Common myeloid progenitor, CD34-positive (primary cell): ENCODE measurements around the gene MAP4K4.

ENCODE experiments used
- CTCF ChIA-PET: fragments of 350-600 bp; sonication (Branson Sonifier 250); formaldehyde crosslinking; loops from one replicate; lab custom pipeline; 2021; ENCODE audit warnings: antibody characterized with exemption; lab: Charles Lee
- POLR2A ChIA-PET: fragments of 350-600 bp; sonication (Branson Sonifier 250); formaldehyde crosslinking; loops from one replicate; lab custom pipeline; 2021; ENCODE audit warnings: antibody characterized with exemption; lab: Charles Lee
- DNase-seq, 3 donors: peaks; one replicate each; pipeline versions ENCODE4 v3.0.0 to v3.0.0-alpha.2; 2013
- H3K27ac ChIP-seq, 2 experiments: 1 replicate in 1 of 2; 2 replicates in 1 of 2; pipeline ENCODE4 v1.7.0; 2013; ENCODE audit warnings: inconsistent platforms in 2 of 2, low read length in 2 of 2, mild to moderate bottlenecking in 2 of 2, low read depth in 1 of 2, moderate library complexity in 1 of 2; ENCODE audit not compliant: severe bottlenecking in 2 of 2, insufficient read depth in 1 of 2, poor library complexity in 1 of 2
- H3K27me3 ChIP-seq, 5 experiments: replicated peaks in 2 of 5; 1 replicate in 3 of 5; 2 replicates in 2 of 5; pipeline versions ENCODE4 v1.6.1 to v1.7.0; 2013; ENCODE audit warnings: low read length in 4 of 5, mild to moderate bottlenecking in 2 of 5, moderate library complexity in 2 of 5, inconsistent platforms in 1 of 5; ENCODE audit not compliant: insufficient read depth in 5 of 5, control insufficient read depth in 4 of 5
- H3K36me3 ChIP-seq, 4 experiments: 1 replicate in 2 of 4; 2 replicates in 2 of 4; pipeline versions ENCODE4 v1.6.1 to v1.7.0; 2013; ENCODE audit warnings: low read length in 3 of 4, control low read depth in 1 of 4, mild to moderate bottlenecking in 1 of 4; ENCODE audit not compliant: control insufficient read depth in 4 of 4, insufficient read depth in 4 of 4
- H3K4me1 ChIP-seq, 4 experiments: 1 replicate in 3 of 4; 2 replicates in 1 of 4; pipeline versions ENCODE4 v1.6.1 to v1.7.1; 2013; ENCODE audit warnings: low read length in 3 of 4, mild to moderate bottlenecking in 3 of 4, control low read depth in 1 of 4, inconsistent platforms in 1 of 4, moderate library complexity in 1 of 4; ENCODE audit not compliant: control insufficient read depth in 4 of 4, insufficient read depth in 4 of 4; ENCODE audit errors: control extremely low read depth in 1 of 4
- H3K4me3 ChIP-seq, 7 experiments: 1 replicate in 4 of 7; 2 replicates in 3 of 7; pipeline versions ENCODE4 v1.5.1 to v1.7.0; 2013; ENCODE audit warnings: mild to moderate bottlenecking in 7 of 7, low read length in 6 of 7, moderate library complexity in 6 of 7, inconsistent platforms in 2 of 7, low read depth in 2 of 7, control low read depth in 1 of 7; ENCODE audit not compliant: insufficient read depth in 4 of 7, control insufficient read depth in 1 of 7; ENCODE audit errors: extremely low read depth in 1 of 7
- H3K9me3 ChIP-seq, 5 experiments: 1 replicate in 4 of 5; 2 replicates in 1 of 5; pipeline versions ENCODE4 v1.6.1 to v1.7.1; 2013; ENCODE audit warnings: low read length in 4 of 5, mild to moderate bottlenecking in 2 of 5, inconsistent platforms in 1 of 5, low read depth in 1 of 5, moderate library complexity in 1 of 5; ENCODE audit not compliant: control insufficient read depth in 4 of 5, insufficient read depth in 2 of 5; ENCODE audit errors: control extremely low read depth in 1 of 5
- WGBS: methylation state at CpG from one replicate; pipeline ENCODE4 v1.1.5; 2013; ENCODE audit not compliant: insufficient coverage; 5-methylcytosine and 5-hydroxymethylcytosine counted together

Gene MAP4K4

DNA sequence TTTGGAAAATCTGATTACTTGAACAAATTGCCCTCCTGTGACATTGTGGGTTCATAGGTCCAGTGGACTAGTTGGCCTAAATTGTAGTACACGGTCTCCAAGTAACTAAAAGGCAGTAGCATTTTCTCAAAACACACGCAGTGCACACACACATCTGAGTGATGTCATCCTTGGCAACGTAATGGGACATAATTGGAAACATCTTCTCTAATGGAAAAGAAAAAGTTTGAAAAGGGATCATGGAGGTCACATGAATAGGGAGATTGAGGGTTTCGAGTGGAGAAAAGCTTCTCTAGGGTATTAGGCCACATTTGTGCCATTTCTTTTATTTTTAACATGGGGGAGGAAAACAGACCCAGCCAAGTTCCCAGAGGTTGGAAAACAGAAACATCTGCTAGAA is 93.3 kb downstream of the MAP4K4 start:
- H3K4me3 ChIP-seq, result no peak overlapping the region
- peaks cover 2 to 6% (median 3%) of the 10 kb centered on the region in 4 experiments for H3K36me3 ChIP-seq
- H3K27ac ChIP-seq, result no peak overlapping the region
- no peaks in the 10 kb centered on the region for H3K4me1 ChIP-seq
- H3K9me3 ChIP-seq, result no peaks in the 10 kb centered on the region
- ChIA-PET CTCF (no interaction called here), POLR2A (no interaction called here)
- 100% methylated on average over 4 of the region's 4 CpGs for WGBS
- no peaks in the 10 kb centered on the region for H3K27me3 ChIP-seq
- DNase-seq, result no peak

DNA sequence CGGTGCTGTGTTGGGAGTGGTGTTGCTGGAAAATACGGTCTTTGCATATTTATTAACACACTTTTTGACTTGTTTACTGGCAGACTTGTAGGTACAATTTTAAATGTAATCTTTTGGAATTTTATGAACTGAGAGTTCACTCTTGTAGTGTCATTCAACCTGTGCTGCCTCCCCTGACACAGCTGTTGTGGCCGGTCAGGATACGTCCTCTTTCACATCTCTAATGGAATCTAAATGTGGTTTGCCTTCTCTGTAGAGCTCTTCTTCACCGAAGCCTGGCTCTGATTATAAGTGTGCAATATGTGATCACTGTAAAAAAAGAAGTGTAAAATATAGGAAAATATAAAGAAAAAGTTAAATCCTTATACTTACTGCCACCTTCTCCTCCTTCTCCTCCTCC is 94.7 kb downstream of the MAP4K4 start:
- H3K27ac ChIP-seq, result no peak overlapping the region
- ChIA-PET POLR2A (interaction anchor here (0.7 kb wide), 2 partner anchors 619 to 1310 kb away, joined by 3 read pairs; no protein-coding TSS in a partner anchor), CTCF (interaction anchor here (0.6 to 2.8 kb wide), 5 partner anchors 9 to 39 kb away, joined by 3 to 11 read pairs (median 6); no protein-coding TSS in a partner anchor)
- no peaks in the 10 kb centered on the region for H3K9me3 ChIP-seq
- H3K36me3 ChIP-seq, result peaks cover 2 to 6% (median 3%) of the 10 kb centered on the region in 4 experiments
- H3K4me1 ChIP-seq, result peaks cover 0 to 13% (median 5%) of the 10 kb centered on the region in 4 experiments
- H3K4me3 ChIP-seq, result no peak overlapping the region
- no peaks in the 10 kb centered on the region for H3K27me3 ChIP-seq
- 64% methylated on average over 2 of the region's 5 CpGs for WGBS
- no peak for DNase-seq

DNA sequence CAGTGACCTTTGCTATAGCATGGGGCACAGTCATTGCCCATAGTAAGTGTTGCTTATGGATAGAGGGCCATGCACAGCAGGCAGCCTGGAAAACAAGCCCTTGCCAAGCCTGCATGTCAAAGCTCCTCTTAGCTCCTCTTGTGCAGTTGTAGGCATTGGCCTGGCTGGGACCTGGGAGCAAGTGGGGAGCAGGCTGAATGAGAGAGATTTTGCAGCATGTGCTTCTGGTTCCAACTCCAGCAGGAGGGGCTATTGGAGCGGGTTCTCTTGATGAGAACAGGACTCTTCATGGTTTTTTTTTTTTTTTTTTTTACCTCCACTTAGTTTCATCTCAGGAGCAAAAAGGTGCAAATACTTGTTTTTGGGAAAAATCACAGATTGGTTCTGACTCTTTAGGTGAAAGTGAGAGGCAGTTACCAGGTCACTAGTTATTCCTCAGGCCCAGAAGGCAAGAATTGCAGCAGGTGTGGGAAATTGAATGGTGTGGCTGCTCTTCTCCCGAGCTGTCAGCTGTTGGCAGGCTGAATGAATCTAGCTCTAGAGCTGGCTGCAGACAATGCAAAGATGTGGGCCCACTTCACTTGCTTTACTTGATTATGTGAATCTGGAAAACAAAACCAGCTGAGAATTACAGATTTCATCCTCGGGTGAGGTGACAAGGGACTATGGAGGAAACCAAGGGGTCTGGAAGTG is 95.9 kb downstream of the MAP4K4 start:
- POLR2A ChIA-PET, result no interaction called here
- DNase-seq, result peak in 1 of 3 donors; percentile 17
- Histone ChIP-seq H3K36me3 (peaks cover 2 to 6% (median 3%) of the 10 kb centered on the region in 4 experiments), H3K4me1 (peaks cover 0 to 14% (median 5%) of the 10 kb centered on the region in 4 experiments), H3K9me3 (no peaks in the 10 kb centered on the region), H3K27me3 (no peaks in the 10 kb centered on the region), H3K27ac (no peak overlapping the region), H3K4me3 (no peak overlapping the region)
- CTCF ChIA-PET, result interaction anchor here (1.0 to 2.8 kb wide), 6 partner anchors 10 to 38 kb away, joined by 3 to 11 read pairs (median 5); no protein-coding TSS in a partner anchor
- whole genome bisulfite sequencing, result 92% methylated on average over 2 of the region's 3 CpGs

DNA sequence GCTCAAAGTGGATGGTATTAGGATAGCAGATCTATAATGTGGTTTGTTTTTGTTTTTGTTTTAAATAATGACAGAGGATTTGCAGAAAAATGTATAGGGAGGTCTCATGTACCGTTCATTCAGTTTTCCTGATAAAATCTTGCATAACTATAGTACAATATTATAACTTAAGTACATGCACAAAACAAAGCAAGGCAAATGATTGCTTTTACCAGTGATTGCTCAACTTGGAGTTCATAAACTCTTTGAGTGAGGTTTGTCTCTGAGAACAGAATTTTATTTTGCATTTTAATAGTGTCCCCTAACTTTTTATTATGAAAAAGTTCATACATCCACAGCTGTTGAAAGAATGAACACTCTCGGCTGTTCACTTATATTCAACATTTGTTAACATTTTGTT is 96.6 kb downstream of the MAP4K4 start:
- Histone ChIP-seq H3K36me3 (peaks cover 2 to 6% (median 3%) of the 10 kb centered on the region in 4 experiments), H3K27me3 (no peaks in the 10 kb centered on the region), H3K4me1 (peaks cover 0 to 14% (median 5%) of the 10 kb centered on the region in 4 experiments), H3K4me3 (no peak overlapping the region), H3K9me3 (no peaks in the 10 kb centered on the region), H3K27ac (no peak overlapping the region)
- ChIA-PET POLR2A (no interaction called here), CTCF (interaction anchor here (1.4 to 2.8 kb wide), 4 partner anchors 11 to 38 kb away, joined by 3 to 11 read pairs (median 4); no protein-coding TSS in a partner anchor)
- WGBS, result no CpG with 5 or more reads among the region's 2 CpGs
- DNase-seq, result no peak

DNA sequence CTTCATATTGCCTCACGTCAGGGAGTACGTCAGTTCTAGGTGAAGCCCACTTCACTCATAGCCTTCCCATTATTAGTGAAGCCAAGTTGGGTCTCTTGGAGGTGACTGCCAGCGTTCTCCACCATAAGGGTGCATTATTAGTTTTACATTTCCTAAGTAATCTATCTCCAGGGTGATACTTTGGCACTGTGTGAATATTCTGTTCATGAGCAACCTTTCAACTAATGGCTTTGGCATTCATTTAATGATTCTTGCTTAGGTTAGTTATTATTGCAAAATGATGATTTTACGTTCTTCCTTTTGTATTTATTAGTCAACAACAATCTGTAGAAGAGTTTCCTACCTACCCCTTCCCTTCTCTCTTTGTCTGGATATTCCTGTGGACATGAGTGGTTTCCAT is 97.5 kb downstream of the MAP4K4 start:
- WGBS, result 100% methylated on average over 2 of the region's 4 CpGs
- Histone ChIP-seq H3K27me3 (no peaks in the 10 kb centered on the region), H3K4me3 (no peak overlapping the region), H3K36me3 (peaks cover 2 to 6% (median 3%) of the 10 kb centered on the region in 4 experiments), H3K4me1 (peaks cover 0 to 14% (median 5%) of the 10 kb centered on the region in 4 experiments), H3K9me3 (no peaks in the 10 kb centered on the region), H3K27ac (no peak overlapping the region)
- ChIA-PET POLR2A (no interaction called here), CTCF (interaction anchor here (1.8 kb wide), 2 partner anchors 9 to 11 kb away, joined by 4 to 5 read pairs; no protein-coding TSS in a partner anchor)
- no peak for DNase-seq

DNA sequence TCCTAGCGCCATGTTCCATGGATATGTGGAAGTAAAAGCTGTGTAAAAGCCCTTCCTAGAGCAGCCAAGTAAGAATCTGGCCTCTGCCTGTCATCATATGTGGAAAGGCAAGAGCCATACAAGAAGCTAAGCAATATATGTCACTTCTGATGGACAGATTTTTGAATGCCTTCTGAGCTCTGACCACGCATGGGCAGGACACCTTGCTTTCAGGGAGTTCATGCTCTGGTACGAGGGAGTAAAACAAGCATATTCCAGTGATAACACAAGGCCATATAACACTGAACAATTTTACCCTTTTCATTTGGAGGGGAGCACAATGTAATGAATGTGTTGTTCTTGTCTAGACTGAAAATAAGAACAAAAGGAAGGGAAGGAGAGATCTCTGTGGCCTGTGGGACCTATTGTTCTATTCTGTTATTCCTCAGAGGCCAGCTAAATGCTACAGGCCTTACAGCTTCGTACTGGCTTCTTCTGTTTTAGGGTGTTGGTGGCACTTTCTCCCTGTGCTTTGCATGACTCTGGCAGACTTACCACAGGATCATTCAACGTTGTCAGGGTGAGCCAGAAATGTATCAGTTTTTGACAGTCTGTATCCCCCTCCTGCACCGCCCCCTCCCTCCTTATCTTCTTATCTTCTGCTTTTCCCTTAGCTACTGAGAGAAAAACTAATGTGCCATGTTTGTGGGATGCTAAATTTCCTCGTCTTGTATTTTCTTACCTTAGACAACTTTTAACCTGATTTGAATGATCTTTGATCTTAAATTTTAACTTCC is 99.5 kb downstream of the MAP4K4 start:
- CTCF ChIA-PET, result interaction anchor here (0.6 to 2.3 kb wide), 11 partner anchors 9 to 88 kb away, joined by 3 to 13 read pairs (median 4); no protein-coding TSS in a partner anchor
- Histone ChIP-seq H3K9me3 (no peaks in the 10 kb centered on the region), H3K27me3 (no peaks in the 10 kb centered on the region), H3K27ac (no peak overlapping the region), H3K4me3 (no peak overlapping the region), H3K36me3 (no peaks in the 10 kb centered on the region), H3K4me1 (peaks cover 0 to 14% (median 5%) of the 10 kb centered on the region in 4 experiments)
- peak in 2 of 3 donors; percentile 29 to 45 for DNase-seq
- 77% methylated on average over 5 of the region's 7 CpGs for WGBS
- POLR2A ChIA-PET, result no interaction called here
